Glutamatergic neuron (in vitro differentiated cells): ENCODE data around the gene CCDC192. TPM values are rescaled to one million over a fixed set of nuclear protein-coding genes. Genes with fewer than 3 reads are reported as not detected.

Experiments
- DNase-seq: peaks from one replicate; pipeline ENCODE4 v3.0.0; 2022
- H3K27ac Mint-ChIP-seq: one replicate; pipeline ENCODE4 v1.8.0; 2020; ENCODE audit warnings: mild to moderate bottlenecking, mixed read lengths, inconsistent platforms; ENCODE audit not compliant: unreplicated experiment
- H3K27me3 Mint-ChIP-seq: one replicate; pipeline ENCODE4 v1.8.0; 2020; ENCODE audit warnings: mild to moderate bottlenecking, moderate library complexity, mixed read lengths, inconsistent platforms; ENCODE audit not compliant: unreplicated experiment
- H3K36me3 Mint-ChIP-seq: one replicate; pipeline ENCODE4 v1.8.0; 2020; ENCODE audit warnings: mild to moderate bottlenecking, mixed read lengths, inconsistent platforms; ENCODE audit not compliant: unreplicated experiment
- H3K4me1 Mint-ChIP-seq: one replicate; pipeline ENCODE4 v1.8.0; 2020; ENCODE audit warnings: mild to moderate bottlenecking, low read depth, mixed read lengths, inconsistent platforms; ENCODE audit not compliant: unreplicated experiment
- H3K4me3 Mint-ChIP-seq: one replicate; pipeline ENCODE4 v1.8.0; 2020; ENCODE audit warnings: mild to moderate bottlenecking, mixed read lengths, inconsistent platforms; ENCODE audit not compliant: unreplicated experiment
- H3K9me3 Mint-ChIP-seq: one replicate; pipeline ENCODE4 v1.8.0; 2020; ENCODE audit warnings: mild to moderate bottlenecking, moderate library complexity, mixed read lengths, inconsistent platforms; ENCODE audit not compliant: unreplicated experiment
- total RNA-seq: library from RNA; stranded (reverse); fragmentation: NEBNext Ultra II Directional; extraction: Animal tissue kit (Norgen Biotek cat#: 25700); gene quantifications from one replicate; pipeline ENCODE4 v1.2.1, GENCODE V29; 2021; ENCODE audit not compliant: unreplicated experiment
- TF ChIP-seq, protein P1 (sequence below): fragments of 200-600 bp; sonication (generic); IDR thresholded peaks from one replicate; pipeline ENCODE4 v1.5.0; 2021; ENCODE audit not compliant: partially characterized antibody, unreplicated experiment

Gene CCDC192
- total RNA-seq, 1 donor from 2014 or later, result not detected

DNA sequence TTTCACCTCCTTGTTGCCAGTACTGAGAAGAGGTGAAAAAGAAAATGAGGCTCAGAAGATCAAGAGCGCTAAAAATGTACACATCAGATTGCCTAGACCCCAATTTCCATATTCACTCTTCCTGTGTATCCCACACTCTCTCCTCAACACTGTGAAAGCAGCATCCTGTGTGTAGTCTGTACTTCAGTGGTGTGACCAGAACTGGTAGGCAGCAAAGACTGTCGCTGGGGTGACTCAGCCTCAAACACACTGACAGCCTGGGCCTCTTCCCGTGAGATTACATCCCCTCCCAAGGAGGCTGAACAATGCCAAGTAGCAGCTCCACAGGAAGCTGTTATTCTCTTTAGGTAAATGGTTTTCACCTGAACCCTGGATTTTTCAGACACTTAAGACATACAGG is 135.5 kb downstream of the CCDC192 start:
- TF ChIP-seq, protein P1, sequence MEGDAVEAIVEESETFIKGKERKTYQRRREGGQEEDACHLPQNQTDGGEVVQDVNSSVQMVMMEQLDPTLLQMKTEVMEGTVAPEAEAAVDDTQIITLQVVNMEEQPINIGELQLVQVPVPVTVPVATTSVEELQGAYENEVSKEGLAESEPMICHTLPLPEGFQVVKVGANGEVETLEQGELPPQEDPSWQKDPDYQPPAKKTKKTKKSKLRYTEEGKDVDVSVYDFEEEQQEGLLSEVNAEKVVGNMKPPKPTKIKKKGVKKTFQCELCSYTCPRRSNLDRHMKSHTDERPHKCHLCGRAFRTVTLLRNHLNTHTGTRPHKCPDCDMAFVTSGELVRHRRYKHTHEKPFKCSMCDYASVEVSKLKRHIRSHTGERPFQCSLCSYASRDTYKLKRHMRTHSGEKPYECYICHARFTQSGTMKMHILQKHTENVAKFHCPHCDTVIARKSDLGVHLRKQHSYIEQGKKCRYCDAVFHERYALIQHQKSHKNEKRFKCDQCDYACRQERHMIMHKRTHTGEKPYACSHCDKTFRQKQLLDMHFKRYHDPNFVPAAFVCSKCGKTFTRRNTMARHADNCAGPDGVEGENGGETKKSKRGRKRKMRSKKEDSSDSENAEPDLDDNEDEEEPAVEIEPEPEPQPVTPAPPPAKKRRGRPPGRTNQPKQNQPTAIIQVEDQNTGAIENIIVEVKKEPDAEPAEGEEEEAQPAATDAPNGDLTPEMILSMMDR, result no peak
- H3K9me3 Mint-ChIP-seq, result peaks cover 1% of the 10 kb centered on the region
- peaks cover 9% of the 10 kb centered on the region for H3K36me3 Mint-ChIP-seq
- no peak for DNase-seq
- H3K4me3 Mint-ChIP-seq, result no peak overlapping the region
- no peaks in the 10 kb centered on the region for H3K27me3 Mint-ChIP-seq
- H3K4me1 Mint-ChIP-seq, result peaks cover 15% of the 10 kb centered on the region
- no peak overlapping the region for H3K27ac Mint-ChIP-seq

DNA sequence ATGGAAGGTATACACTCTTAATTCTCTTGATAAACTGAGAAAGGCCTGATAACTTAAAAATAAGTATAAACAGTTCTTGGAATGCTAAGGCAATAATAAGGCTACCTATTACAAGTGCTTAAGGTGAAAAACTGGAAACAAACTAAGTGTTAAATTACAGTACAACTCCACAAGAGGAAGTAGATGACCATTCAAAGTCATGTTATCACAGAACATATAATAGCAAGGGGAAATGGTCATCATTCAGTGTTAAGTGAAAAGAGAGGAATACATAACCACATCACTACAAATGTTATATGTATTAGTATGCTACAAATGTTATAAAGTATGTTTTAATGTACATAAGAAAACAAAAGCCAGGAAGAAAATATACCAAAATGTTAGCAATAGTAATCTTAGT is 135.9 kb downstream of the CCDC192 start:
- TF ChIP-seq, protein P1, result no peak
- Mint-ChIP-seq H3K9me3 (peaks cover 1% of the 10 kb centered on the region), H3K4me3 (no peak overlapping the region), H3K27ac (no peak overlapping the region), H3K4me1 (peaks cover 13% of the 10 kb centered on the region), H3K36me3 (peaks cover 9% of the 10 kb centered on the region), H3K27me3 (no peaks in the 10 kb centered on the region)
- DNase-seq, result no peak

- Mint-ChIP-seq H3K4me1 (peaks cover 11% of the 10 kb centered on the region), H3K9me3 (peaks cover 1% of the 10 kb centered on the region), H3K27me3 (peaks cover 2% of the 10 kb centered on the region), H3K27ac (no peak overlapping the region), H3K4me3 (no peak overlapping the region), H3K36me3 (peaks cover 9% of the 10 kb centered on the region)
- TF ChIP-seq, protein P1, result no peak
- DNase-seq, result no peak
These were observed 136.5 kb downstream of the CCDC192 start for GRCh38 chr5:127839496-127840197.

DNA sequence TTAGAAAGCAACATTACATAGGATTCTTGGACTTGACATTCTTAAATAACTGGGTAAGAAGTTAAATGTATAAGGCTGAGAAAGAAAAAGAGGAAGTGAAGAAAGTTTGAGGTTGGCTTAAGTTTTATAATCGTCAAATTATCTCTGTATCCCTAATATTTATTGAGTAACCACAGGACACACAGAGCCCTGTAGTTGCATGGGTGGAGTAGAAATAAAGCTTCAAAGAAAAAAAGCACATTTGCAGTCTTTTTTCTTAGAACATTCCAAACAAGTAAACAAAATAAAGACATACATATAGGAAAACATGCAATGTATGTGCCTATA is 137.0 kb downstream of the CCDC192 start:
- Mint-ChIP-seq H3K9me3 (peaks cover 1% of the 10 kb centered on the region), H3K36me3 (peaks cover 9% of the 10 kb centered on the region), H3K4me1 (peaks cover 11% of the 10 kb centered on the region), H3K27ac (no peak overlapping the region), H3K4me3 (no peak overlapping the region), H3K27me3 (peaks cover 2% of the 10 kb centered on the region)
- TF ChIP-seq, protein P1, result no peak
- DNase-seq, result no peak

DNA sequence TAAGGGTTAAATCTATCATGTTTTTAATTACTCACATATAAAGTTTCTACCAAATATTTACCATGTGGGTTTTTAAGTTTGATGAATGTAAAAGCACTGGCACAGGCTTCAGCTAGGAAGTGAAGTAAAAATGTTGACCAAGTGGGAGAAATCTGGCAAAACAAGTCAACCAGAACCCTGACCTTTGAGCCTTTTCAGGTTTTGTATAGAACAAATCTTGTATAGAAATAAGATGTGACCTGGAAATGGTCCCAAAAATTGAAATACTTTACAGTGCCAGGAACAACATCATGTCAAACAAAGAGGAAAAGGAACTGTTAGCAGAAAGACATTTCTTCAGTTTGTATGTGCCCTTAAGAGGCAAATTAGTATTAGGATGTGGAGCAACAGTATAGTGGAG is 137.6 kb downstream of the CCDC192 start:
- no peaks in the 10 kb centered on the region for H3K9me3 Mint-ChIP-seq
- TF ChIP-seq, protein P1, result no peak

More for the DNA sequence above, 137.6 kb downstream of the CCDC192 start:
- H3K27me3 Mint-ChIP-seq, result peaks cover 2% of the 10 kb centered on the region
- peaks cover 2% of the 10 kb centered on the region for H3K36me3 Mint-ChIP-seq
- no peak overlapping the region for H3K4me3 Mint-ChIP-seq
- H3K4me1 Mint-ChIP-seq, result peaks cover 11% of the 10 kb centered on the region
- DNase-seq, result no peak
- H3K27ac Mint-ChIP-seq, result no peak overlapping the region
